Endodermal cell (in vitro differentiated cells): ENCODE measurements around the gene C1QC. TPM values are rescaled to one million over a fixed set of nuclear protein-coding genes. Genes with fewer than 3 reads are reported as not detected.

ENCODE experiments used
- DNase-seq: peaks from one replicate; pipeline ENCODE4 v3.0.0-alpha.2; 2017
- H3K27ac ChIP-seq: 2 replicates; pipeline ENCODE4 v1.5.1; 2013; ENCODE audit warnings: mild to moderate bottlenecking, low read depth, low read length, moderate library complexity
- H3K27me3 ChIP-seq: 2 replicates; pipeline ENCODE4 v1.6.1; 2013; ENCODE audit warnings: mild to moderate bottlenecking, low read length, moderate library complexity; ENCODE audit not compliant: insufficient read depth, control insufficient read depth, poor library complexity, severe bottlenecking
- H3K36me3 ChIP-seq: 2 replicates; pipeline ENCODE4 v1.7.0; 2013; ENCODE audit warnings: mild to moderate bottlenecking, low read length, moderate library complexity; ENCODE audit not compliant: control insufficient read depth, insufficient read depth
- H3K4me1 ChIP-seq: one replicate; pipeline ENCODE4 v1.7.0; 2013; ENCODE audit warnings: low read length; ENCODE audit not compliant: control insufficient read depth, insufficient read depth
- H3K4me3 ChIP-seq: 2 replicates; pipeline ENCODE4 v1.5.1; 2013; ENCODE audit warnings: mild to moderate bottlenecking, low read length, moderate library complexity
- H3K9ac ChIP-seq: 2 replicates; pipeline ENCODE4 v1.6.1; 2013; ENCODE audit warnings: mild to moderate bottlenecking, low read length, moderate library complexity; ENCODE audit not compliant: poor library complexity, severe bottlenecking; ENCODE audit errors: extremely low read depth
- H3K9me3 ChIP-seq: 2 replicates; pipeline ENCODE4 v1.6.1; 2013; ENCODE audit warnings: mild to moderate bottlenecking, low read length, moderate library complexity; ENCODE audit not compliant: control insufficient read depth
- H3K27ac Mint-ChIP-seq: 2 replicates; pipeline ENCODE4 v1.8.0; 2020; ENCODE audit warnings: mixed read lengths
- H3K27me3 Mint-ChIP-seq: 2 replicates; pipeline ENCODE4 v1.8.0; 2021; ENCODE audit warnings: mild to moderate bottlenecking, mixed read lengths; ENCODE audit not compliant: insufficient read depth
- H3K36me3 Mint-ChIP-seq: 2 replicates; pipeline ENCODE4 v1.8.0; 2020; ENCODE audit warnings: low read depth, mixed read lengths
- H3K4me1 Mint-ChIP-seq: 2 replicates; pipeline ENCODE4 v1.8.0; 2020; ENCODE audit warnings: mixed read lengths
- H3K4me3 Mint-ChIP-seq: 2 replicates; pipeline ENCODE4 v1.8.0; 2020; ENCODE audit warnings: mild to moderate bottlenecking, moderate library complexity, mixed read lengths
- H3K9me3 Mint-ChIP-seq: 2 replicates; pipeline ENCODE4 v1.8.0; 2020; ENCODE audit warnings: mild to moderate bottlenecking, mixed read lengths
- WGBS, 2 experiments: methylation state at CpG; one replicate each; pipeline versions ENCODE4 v1.1.5 to v1.1.7; 2013; ENCODE audit warnings: missing lambda C conversion rate in 2 of 2, mixed read lengths in 1 of 2; ENCODE audit not compliant: insufficient coverage in 1 of 2, insufficient read length in 1 of 2; 5-methylcytosine and 5-hydroxymethylcytosine counted together
- total RNA-seq, 2 donors: library from RNA; stranded (reverse); fragmentation: NEBNext Ultra II Directional in 1 of 2; extraction: Animal tissue kit (Norgen Biotek cat#: 25700) in 1 of 2; gene quantifications; 2 replicates in 1 of 2; 3 replicates in 1 of 2; pipeline ENCODE4 v1.2.1, GENCODE V29; 2021
- TF ChIP-seq, protein P1 (sequence below): fragments of 200-600 bp; sonication (generic); conservative IDR thresholded peaks from 2 replicates; pipeline ENCODE4 v1.5.0; 2021; ENCODE audit warnings: antibody characterized with exemption, mild to moderate bottlenecking

The C1QC gene
- total RNA-seq, 2 donors from 2014 or later = not detected

- Histone ChIP-seq H3K9ac (no peak overlapping the region), H3K27me3 (no peaks in the 10 kb centered on the region), H3K27ac (no peak overlapping the region), H3K4me1 (peaks cover 10% of the 10 kb centered on the region), H3K36me3 (no peaks in the 10 kb centered on the region), H3K4me3 (no peak overlapping the region), H3K9me3 (no peaks in the 10 kb centered on the region)
- no peaks in the 10 kb centered on the region for H3K9me3 Mint-ChIP-seq
- H3K4me3 Mint-ChIP-seq = no peak overlapping the region
- H3K27ac Mint-ChIP-seq = no peak overlapping the region
- TF ChIP-seq, protein P1, sequence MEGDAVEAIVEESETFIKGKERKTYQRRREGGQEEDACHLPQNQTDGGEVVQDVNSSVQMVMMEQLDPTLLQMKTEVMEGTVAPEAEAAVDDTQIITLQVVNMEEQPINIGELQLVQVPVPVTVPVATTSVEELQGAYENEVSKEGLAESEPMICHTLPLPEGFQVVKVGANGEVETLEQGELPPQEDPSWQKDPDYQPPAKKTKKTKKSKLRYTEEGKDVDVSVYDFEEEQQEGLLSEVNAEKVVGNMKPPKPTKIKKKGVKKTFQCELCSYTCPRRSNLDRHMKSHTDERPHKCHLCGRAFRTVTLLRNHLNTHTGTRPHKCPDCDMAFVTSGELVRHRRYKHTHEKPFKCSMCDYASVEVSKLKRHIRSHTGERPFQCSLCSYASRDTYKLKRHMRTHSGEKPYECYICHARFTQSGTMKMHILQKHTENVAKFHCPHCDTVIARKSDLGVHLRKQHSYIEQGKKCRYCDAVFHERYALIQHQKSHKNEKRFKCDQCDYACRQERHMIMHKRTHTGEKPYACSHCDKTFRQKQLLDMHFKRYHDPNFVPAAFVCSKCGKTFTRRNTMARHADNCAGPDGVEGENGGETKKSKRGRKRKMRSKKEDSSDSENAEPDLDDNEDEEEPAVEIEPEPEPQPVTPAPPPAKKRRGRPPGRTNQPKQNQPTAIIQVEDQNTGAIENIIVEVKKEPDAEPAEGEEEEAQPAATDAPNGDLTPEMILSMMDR = no peak
- WGBS, 2 experiments = 93 to 97% methylated on average over 9 to 15 of the region's 15 CpGs
- H3K36me3 Mint-ChIP-seq = no peaks in the 10 kb centered on the region
- peaks cover 11% of the 10 kb centered on the region for H3K27me3 Mint-ChIP-seq
- DNase-seq = no peak
- peaks cover 23% of the 10 kb centered on the region for H3K4me1 Mint-ChIP-seq
Observed at GRCh38 chr1:22681556-22682276, 38.3 kb downstream of the C1QC start.

DNA sequence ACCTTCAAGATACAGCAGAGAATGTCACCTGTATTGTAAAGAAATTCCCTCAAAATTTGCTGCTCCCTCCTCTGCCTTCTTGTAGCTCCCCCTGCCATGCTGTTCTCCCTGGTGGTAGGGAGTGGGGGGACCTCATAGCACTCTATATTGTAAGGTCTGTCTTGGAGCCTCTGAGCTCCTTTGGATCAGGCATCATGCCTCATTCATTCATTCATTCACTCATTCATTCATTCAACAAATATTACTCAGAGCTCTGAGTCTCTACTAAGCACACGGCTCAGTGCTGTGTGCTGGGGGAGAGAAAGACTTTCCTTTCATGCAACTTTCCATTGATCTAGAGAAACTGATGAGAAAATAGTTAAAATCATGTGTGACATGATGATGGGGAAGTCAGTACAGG lies 40.1 kb downstream of the C1QC start:
- Histone ChIP-seq H3K9me3 (no peaks in the 10 kb centered on the region), H3K9ac (no peak overlapping the region), H3K4me3 (no peak overlapping the region), H3K27me3 (no peaks in the 10 kb centered on the region), H3K36me3 (no peaks in the 10 kb centered on the region), H3K4me1 (peaks cover 10% of the 10 kb centered on the region), H3K27ac (no peak overlapping the region)
- Mint-ChIP-seq H3K27me3 (peaks cover 11% of the 10 kb centered on the region), H3K4me3 (no peak overlapping the region), H3K9me3 (no peaks in the 10 kb centered on the region), H3K36me3 (no peaks in the 10 kb centered on the region), H3K4me1 (peaks cover 23% of the 10 kb centered on the region), H3K27ac (no peak overlapping the region)
- DNase-seq = no peak
- TF ChIP-seq, protein P1 = no peak
- 86 to 100% methylated on average over 1 of the region's 1 CpG for WGBS, 2 experiments

GRCh38 chr1:22685591-22686059 lies 42.2 kb downstream of the C1QC start:
- no peak overlapping the region for H3K4me3 Mint-ChIP-seq

More at GRCh38 chr1:22685591-22686059, 42.2 kb downstream of the C1QC start:
- WGBS, 2 experiments = 69 to 80% methylated on average over 7 to 10 of the region's 10 CpGs
- no peaks in the 10 kb centered on the region for H3K9me3 ChIP-seq
- Mint-ChIP-seq H3K4me1 (peaks cover 23% of the 10 kb centered on the region), H3K27me3 (peaks cover 11% of the 10 kb centered on the region), H3K9me3 (no peaks in the 10 kb centered on the region), H3K27ac (no peak overlapping the region), H3K36me3 (no peaks in the 10 kb centered on the region)
- no peak overlapping the region for H3K4me3 ChIP-seq
- no peaks in the 10 kb centered on the region for H3K36me3 ChIP-seq
- TF ChIP-seq, protein P1 = no peak
- H3K9ac ChIP-seq = no peak overlapping the region
- peak overlapping the region; percentile 63 for H3K27ac ChIP-seq
- no peaks in the 10 kb centered on the region for H3K27me3 ChIP-seq
- DNase-seq = no peak
- H3K4me1 ChIP-seq = peaks cover 10% of the 10 kb centered on the region
